ENCODE results near the gene ANGPTL4.
"Not testable (repeated sequence)": the region's sequence is repeated elsewhere in the genome, so short reads cannot be mapped to it uniquely, and the experiment has no call there.

ANGPTL4 gene, protein sequence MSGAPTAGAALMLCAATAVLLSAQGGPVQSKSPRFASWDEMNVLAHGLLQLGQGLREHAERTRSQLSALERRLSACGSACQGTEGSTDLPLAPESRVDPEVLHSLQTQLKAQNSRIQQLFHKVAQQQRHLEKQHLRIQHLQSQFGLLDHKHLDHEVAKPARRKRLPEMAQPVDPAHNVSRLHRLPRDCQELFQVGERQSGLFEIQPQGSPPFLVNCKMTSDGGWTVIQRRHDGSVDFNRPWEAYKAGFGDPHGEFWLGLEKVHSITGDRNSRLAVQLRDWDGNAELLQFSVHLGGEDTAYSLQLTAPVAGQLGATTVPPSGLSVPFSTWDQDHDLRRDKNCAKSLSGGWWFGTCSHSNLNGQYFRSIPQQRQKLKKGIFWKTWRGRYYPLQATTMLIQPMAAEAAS

DNA sequence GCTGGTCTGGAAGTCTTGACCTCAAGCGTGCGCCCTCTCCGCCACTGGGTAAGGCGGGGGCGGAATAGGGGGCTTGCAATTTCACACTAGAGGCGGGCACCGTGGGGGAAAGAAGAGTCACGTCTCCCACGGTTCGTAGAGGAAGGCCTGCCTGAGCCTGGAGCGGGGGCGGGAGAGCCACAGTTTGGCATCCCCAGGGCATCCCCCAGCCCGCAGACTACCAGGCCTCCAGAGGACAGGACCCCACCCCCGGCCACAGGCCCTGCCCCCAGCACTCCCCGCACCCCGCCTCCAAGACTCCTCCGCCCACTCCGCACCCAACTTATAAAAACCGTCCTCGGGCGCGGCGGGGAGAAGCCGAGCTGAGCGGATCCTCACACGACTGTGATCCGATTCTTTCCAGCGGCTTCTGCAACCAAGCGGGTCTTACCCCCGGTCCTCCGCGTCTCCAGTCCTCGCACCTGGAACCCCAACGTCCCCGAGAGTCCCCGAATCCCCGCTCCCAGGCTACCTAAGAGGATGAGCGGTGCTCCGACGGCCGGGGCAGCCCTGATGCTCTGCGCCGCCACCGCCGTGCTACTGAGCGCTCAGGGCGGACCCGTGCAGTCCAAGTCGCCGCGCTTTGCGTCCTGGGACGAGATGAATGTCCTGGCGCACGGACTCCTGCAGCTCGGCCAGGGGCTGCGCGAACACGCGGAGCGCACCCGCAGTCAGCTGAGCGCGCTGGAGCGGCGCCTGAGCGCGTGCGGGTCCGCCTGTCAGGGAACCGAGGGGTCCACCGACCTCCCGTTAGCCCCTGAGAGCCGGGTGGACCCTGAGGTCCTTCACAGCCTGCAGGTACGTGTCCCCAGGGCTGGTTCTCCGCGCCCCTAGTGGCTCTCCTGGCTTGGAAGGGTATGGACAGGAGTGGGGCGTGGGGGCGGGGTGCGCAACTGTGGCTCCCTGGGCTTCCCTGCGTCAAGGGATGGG is at the start of gene ANGPTL4:
Gene ANGPTL4 (plus strand): TSS at position 353 of the 969 bp plus-strand sequence. CDS start 167 bp downstream, at position 520.
- no peak for DNase-seq (ENCODE audit: low read depth)

DNA sequence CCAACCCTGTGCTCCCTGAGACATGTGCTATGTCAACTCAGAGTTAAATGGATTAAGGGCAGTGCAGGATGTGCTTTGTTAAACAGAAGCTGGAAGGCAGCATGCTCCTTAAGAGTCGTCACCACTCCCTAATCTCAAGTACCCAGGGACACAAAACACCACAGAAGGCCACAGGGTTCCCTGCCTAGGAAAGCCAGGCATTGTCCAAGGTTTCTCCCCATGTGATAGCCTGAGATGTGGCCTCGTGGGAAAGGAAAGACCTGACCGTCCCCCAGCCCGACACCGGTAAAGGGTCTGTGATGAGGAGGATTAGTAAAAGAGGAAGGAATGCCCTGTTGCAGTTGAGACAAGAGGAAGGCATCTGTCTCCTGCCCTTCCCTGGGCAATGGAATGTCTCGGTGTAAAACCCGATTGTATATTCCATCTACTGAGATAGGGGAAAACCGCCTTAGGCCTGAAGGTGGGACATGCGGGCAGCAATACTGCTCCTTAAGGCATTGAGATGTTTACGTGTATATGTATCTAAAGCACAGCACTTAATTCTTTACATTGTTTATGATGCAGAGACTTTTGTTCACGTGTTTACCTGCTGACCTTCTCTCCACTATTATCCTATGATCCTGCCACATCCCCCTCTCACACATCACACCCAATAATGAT is 48.8 kb upstream of the ANGPTL4 start:
- DNase-seq (ENCODE audit: low read depth): not testable (repeated sequence)

GRCh38 chr19:8316351-8317125 is 47.4 kb upstream of the ANGPTL4 start:
- DNase-seq (ENCODE audit: low read depth): no peak

DNA sequence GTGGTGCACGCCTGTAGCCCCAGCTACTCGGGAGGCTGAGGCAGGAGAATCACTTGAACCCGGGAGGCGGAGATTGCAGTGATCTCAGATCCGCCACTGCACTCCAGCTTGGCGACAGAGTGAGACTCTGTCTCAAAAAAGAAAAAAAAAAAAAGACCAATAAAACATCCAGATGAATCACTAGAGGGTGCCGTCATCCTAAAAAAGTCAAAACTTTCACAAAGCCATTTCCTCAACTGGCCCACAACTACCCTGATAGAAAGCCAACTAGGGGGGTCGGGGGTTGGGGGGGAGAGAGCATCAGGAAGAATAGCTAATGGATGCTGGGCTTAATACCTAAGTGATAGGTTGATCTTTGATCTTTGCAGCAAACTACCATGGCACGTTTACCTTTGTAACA is 45.1 kb upstream of the ANGPTL4 start:
- DNase-seq (ENCODE audit: low read depth): not testable (repeated sequence)

DNA sequence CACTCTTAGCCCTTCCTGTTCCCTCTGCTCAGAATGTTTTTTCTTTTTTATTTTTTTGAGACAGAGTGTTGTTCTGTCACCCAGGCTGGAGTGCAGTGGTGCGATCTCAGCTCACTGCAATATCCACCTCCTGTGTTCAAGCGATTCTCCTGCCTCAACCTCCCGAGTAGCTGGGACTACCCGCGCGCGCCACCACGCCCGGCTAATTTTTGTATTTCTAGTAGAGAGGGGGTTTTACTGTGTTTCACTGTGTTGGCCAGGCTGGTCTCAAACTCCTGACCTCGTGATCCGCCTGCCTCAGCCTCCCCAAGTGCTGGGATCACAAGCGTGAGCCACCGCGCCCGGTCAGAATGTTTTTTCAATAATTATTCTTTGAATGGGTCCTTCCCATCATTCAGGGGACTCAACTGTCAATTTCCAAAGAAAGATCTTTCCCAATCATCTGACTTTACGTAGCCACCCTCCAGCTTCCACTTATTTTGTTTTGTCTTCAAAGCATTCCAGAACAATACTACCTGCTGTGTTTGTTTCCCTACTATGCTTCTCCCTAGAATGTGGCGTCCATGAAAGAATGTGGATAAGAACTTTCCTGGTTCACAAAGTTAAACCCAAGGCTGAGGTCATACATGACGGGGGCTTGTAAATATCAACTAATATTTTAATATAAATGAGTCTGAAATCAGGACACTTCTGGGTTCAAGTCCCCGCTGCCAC is 44.0 kb upstream of the ANGPTL4 start:
- no peak for DNase-seq (ENCODE audit: low read depth)

DNA sequence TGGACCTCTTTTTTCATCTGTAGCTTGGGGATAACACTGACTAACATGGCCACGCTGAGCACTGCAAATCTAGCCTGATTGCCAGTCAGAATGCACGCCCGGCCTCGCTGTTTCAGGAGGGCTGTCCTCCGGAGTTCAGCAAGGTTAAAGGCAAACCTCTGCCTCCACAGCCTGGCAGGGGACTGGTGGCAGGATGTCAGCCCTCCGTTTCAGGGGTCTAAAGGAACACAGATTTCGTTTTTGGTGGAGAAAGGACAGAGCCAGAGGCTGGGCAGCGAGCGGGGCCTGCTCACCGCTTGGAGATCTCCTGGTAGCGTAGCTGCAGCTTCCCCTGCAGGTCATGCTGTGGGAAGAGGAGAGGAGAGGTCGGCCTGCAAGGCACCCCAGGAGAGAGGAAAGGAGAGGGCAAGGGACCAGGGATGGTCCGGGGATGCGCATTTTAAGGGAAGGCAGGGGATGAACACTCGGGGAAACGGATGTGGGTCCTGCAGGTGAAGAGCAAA is 43.3 kb upstream of the ANGPTL4 start:
- no peak for DNase-seq (ENCODE audit: low read depth)

- DNase-seq (ENCODE audit: low read depth): peak; percentile 84
Observed at GRCh38 chr19:8321067-8321985, 42.6 kb upstream of the ANGPTL4 start, which contains the start of the genes NDUFA7 and RPS28. NDUFA7 (minus strand) TSS chr19:8321375; CDS start chr19:8321358, 17 bp downstream. RPS28 (plus strand) TSS chr19:8321496; CDS start chr19:8321531, 35 bp downstream.

- no peak for DNase-seq (ENCODE audit: low read depth)
Observed at GRCh38 chr19:8321986-8322637, 41.8 kb upstream of the ANGPTL4 start.

- DNase-seq (ENCODE audit: low read depth): no peak
Observed at GRCh38 chr19:8322638-8322997, 41.3 kb upstream of the ANGPTL4 start.

DNA sequence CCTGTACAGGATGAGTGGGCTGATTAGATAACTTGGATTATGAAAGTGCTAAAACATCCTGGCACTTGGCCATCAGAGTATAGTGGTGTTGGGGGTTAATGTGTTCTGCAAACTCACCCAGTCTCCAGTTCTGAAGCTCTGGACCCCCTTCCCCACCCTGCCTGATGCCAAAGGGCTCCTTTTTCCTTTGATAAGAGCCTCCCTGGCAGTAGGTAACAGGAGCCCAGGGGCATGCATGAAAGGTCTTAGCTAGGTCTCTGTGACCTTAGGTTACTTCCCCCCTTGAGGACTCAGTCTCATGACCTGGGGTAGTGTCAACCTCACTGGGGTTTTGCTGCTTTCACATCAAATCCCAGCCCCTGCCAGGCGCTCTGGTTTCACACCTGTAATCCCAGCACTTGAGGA is 40.2 kb upstream of the ANGPTL4 start:
- DNase-seq (ENCODE audit: low read depth): no peak

DNA sequence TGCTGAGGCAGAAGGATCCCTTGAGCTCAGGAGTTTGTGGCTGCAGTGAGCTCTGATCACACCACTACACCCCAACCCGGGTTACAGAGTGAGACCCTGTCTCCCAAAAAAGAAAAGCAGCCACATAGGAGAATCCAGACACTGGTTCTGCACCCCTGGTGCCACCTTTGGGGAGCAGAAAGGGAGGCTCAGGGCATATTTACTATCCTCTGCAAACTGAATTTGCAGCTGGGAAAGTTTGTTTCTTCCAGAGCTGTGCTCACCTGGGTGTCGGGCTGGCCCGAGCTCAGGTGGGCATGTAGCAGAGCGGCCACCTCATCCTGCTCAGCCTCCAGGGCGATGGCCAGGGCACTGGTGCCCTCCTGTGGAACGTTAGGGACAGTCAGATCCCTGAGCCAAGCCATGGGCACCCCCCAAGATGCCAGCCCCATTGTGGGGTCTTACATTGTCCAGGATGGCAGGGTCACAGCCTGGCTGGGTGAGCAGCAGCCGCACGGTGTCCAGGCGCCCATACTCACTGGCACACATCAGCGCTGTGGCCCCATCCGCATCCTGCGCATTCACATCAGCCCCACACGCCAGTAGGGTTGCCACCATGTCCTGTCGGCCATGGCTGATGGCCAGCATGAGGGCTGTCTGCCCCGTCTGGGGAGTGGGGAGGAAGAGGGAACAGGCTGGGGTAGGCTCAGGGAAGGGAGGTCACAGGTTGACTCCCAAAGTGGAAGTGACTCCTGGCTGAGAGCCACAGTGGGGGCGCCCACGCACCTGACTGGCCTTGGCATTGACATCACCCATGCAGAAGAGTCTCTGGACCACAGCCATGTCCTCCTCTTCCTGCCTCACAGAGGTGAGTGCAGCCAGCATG is 39.5 kb upstream of the ANGPTL4 start:
- DNase-seq (ENCODE audit: low read depth): no peak

- no peak for DNase-seq (ENCODE audit: low read depth)
Observed at GRCh38 chr19:8325454-8325853, 38.5 kb upstream of the ANGPTL4 start.

DNA sequence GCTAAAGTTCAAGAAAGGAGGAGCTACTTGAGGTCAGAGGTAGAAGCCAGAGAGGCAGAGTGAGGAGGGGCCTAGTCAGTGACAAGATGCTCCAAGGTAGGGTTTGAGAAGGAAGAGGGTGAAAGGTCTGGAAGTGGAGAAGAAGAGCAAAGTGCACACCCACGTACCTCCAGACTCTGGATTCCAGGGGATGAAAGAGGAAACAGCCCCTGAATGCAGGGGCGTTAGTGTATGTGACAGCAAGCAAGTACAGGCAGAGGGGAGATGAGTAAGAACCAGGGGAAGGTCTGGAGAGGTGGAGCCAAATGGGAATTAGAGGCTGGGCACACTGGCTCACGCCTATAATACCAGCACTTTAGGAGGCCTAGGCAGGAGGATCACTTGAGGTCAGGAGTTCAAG is 34.0 kb upstream of the ANGPTL4 start:
- DNase-seq (ENCODE audit: low read depth): no peak

DNA sequence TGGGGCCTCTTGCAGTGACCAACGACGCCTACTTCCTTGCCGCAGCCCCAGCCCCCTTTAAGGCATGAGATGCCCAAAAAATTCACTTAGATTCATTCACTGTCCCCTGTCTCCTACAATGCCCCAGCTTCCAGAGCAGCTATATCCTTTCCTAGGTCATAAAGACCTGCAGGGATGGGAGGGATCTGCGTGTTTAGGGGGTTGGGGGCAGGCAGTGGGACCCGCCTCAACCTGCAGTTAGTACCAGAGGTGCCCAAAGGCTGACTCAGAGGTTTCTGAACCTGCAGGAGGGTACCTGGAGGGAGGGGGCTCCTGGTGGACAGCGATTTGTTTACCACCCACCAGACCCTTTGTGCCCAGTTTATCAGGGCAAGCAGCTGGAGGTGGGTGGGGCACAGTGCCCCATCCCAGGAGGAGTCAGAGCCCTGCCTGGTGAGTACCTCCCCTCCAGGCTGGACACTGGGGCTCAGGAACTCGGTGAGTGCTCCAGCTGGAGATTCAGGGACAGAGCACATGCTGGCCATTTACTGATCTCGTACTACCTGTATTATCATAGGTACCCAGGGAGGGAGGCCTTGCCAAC is 32.6 kb upstream of the ANGPTL4 start:
- DNase-seq (ENCODE audit: low read depth): no peak

GRCh38 chr19:8332976-8333766 is 30.8 kb upstream of the ANGPTL4 start:
- DNase-seq (ENCODE audit: low read depth): no peak

GRCh38 chr19:8333767-8334457 is 30.0 kb upstream of the ANGPTL4 start:
- no peak for DNase-seq (ENCODE audit: low read depth)

Data from HS-27A (cell line).